GM19452 (cell line): ENCODE data around the gene TOMM5.

Experiments used
- ATAC-seq: cut with Tn5 transposase; IDR thresholded peaks from one replicate; pipeline ENCODE4 v1.9.1; 2021; ENCODE audit not compliant: unreplicated experiment

The TOMM5 gene

DNA sequence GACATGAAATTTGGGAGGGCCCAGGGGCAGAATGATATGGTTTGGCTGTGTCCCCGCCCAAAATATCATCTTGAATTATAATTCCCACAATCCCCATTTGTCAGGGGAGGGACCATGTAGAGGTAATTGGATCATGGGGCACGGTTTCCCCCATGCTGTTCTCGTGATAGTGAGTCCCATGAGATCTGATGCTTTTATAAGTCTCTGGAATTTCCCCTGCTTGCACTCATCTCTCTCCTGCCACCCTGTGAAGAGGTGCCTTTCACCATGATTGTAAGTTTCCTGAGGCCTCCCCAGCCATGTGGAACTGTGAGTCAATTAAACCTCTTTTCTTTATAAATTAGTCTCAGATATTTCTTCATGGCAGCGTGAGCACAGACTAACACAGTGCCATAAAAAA, 27.5 kb downstream of the TOMM5 start:
- no peak for ATAC-seq

DNA sequence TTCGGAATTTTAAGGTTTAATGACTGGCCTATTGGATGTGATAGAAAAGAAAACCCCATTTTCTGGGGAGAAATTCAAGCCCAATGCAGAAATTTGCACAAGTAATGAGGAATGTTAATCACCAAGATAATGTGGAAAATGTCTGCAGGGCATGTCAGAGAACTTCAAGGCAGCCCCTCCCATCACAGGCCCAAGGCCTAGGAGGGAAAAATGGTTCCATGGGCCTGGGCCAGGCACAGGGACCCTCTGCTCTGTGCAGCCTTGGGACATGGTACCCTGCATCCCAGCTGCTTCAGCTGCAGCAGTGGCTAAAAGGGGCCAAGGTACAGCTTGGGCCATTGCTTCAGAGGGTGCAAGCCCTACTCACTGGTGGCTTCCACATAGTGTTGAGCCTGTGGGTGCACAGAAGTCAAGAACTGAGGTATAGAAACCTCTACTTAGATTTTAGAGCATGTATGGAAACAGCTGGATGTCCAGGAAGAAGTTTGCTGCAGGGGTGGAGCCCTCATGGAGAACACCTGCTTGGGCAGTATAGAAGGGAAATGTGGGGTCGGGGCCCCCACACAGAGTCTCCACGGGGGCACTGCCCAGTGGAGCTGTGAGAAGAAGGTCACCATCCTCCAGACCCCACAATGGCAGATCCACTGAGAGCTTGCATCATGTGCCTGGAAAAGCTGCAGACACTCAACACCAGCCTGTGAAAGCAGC, 28.4 kb downstream of the TOMM5 start:
- no peak for ATAC-seq

DNA sequence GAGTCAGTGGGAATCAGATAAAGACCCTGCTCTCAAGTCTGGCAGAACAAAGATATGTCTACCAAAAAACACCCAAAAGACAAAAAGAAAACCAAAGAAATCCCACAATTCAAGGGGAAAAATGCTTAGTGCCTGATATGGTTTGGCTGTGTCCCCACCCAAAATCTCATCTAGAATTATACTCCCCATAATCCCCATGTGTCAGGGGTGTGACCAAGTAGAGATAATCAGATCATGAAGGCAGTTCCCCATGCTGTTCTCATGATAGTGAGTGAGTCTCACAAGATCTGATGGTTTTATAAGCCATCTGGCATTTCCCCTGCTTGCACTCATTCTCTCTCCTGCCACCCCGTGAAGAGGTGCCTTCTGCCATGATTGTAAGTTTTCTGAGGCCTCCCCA, 29.6 kb downstream of the TOMM5 start:
- no peak for ATAC-seq

DNA sequence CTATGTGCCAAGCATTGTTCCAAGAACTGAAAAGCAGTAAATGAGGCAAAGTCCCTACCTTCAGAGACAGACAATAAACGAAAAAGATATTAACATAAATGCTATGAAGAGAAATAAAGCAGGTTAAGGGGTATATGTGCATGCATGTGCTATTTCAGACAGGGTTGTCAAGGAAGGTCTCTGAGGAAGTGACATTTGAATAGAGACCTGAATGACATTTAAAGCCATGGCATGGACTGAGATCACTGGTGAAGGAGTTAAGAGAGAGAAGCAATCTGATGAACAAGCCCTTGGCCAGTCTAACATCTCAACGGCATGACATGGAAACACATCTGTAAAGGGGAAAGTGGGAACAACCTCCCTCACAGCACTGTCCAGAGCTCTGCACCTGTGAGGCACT, 30.7 kb downstream of the TOMM5 start:
- no peak for ATAC-seq

DNA sequence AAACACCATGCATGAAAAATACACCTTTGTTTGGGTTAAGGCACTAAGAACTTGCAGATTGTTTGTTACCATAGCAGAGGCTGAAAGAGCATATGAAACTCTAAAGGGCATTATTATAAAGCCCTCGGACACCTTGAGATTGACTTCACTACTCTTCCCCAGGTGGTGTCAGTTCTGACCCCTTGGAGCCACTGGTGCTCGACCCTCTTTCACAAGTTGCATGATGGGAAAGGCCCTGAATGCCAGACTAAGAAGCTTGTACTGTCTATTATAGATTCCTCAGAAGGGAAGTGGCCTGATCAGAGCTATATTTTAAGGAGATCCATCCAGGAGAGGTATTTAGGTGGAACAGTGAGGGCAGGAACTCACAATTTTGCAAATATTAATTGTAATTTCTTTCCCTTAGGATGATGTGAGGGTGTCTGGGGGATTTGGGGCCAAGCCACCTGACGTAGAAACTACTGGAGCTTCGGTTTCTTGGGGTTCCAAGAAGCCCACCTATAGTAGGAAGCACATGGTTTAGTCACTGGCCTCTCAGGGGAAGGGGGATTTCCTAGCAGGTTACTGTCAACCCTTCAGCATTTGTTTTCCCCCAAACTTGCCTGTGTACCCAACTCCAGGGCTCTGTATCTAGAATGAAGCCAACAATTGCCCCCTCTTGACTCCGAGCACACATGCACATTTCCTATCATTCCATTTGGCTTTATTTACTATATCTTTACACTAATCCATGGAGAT, 32.4 kb downstream of the TOMM5 start:
- ATAC-seq = no peak

DNA sequence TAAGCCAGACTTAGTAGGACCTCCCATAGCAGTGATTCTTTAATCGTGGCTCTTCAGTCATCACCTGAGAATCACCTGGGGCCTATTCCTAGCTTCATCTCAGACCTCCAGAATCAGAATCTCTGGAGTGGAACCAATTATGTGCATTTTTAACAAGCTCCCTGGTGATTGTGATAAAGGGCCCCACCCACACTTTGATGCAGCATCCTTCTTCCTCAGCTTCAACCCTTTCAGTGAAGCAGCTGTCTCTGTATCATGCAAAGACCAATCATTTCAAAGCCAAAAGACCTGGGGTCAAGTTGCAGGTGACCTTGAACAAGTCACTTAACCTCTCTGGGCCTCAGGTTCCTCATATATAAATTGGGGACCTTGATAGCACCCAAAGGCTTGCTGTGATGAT, 33.3 kb downstream of the TOMM5 start:
- no peak for ATAC-seq

DNA sequence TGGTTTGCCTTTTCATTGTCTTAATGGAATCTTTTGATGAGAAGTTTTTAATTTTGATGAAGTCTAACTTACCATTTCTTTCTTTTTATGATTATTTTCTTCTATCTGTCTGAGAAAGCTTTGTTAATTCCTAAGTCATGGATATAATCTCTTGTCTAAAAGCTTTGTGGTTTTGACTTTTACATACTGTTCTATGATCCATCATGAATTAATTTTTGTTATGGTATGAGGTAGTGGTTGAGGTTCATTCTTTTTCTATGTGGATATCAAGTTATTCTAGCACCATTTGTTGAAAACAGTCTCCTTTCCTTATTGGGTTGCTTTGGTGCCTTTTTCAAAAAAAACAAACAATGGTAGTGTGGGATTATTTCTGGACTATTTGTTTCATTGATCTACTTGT, 36.6 kb downstream of the TOMM5 start:
- ATAC-seq = no peak

DNA sequence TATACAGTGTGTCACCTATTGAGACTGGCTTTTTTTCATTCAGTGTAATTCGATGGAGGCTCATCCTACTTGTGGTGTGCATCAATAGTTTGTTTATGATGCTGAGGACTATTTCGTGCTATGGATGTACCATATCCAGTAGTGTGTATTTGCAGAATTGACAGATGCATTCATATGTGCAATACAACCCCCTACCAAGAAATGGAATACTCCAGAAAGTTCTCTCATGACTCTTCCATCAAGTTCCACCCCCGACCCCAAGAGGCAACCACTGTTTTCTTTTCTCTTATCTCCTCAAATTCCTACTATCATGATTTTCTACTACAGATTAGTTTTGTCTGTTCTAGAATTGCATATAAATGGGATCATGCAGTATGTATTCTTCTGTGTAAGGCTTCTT, 38.1 kb downstream of the TOMM5 start:
- no peak for ATAC-seq

DNA sequence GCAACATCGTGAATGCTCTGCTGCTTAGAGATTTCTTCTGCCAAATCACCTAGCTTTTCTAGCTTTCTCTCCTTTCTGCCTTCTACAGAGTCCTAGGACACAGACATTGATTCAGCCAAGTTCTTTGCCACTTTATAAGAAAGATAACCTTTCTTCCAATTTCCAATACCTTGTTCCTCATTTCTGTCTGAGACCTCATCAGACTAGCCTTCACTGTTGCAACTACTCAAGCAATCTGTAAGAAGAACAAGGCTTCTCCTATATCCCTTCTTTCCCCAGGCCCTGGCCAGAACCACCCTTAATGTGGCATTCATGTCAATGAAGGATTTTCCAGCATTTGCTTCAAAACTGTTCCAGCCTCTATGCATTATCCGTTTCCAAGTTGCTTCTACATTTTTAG, 40.5 kb downstream of the TOMM5 start:
- no peak for ATAC-seq

DNA sequence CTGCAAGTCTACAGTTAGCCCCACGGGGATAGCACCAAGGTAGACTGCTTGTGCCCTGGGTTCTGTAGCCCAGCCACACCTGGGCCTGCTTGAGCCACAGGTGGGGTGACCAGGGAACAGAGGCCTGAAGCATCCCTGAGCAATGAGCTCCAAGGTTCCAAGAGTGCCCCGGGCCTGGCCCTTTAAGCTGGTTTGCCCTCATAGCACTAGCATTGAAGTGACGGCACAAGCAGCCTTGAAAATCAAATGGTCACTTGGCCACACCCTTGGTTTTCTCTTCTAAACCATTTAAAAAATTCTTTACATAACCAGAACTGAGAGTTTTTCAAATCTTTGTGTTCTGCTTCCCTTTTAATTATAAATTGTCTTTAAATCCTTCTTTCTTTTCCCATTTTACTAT, 40.9 kb downstream of the TOMM5 start:
- ATAC-seq = no peak

DNA sequence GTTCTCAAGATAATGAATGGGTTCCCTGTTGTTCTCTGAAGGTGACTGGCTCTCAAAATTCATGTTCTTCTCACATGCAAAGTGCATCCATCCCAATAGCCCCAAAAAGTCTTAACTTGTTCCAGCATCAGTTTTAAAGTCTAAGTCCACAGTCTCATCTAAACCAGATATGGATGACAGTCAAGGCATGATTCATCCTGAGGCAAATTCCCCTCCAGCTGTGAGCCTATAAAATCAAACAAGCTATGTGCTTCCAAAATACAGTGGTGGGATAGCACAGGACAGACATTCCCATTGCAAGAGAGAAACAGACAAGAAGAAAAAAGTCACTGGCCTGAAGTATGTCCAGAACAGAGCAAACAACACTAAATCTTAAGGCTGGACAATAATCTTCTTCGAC, 41.6 kb downstream of the TOMM5 start:
- ATAC-seq = no peak

DNA sequence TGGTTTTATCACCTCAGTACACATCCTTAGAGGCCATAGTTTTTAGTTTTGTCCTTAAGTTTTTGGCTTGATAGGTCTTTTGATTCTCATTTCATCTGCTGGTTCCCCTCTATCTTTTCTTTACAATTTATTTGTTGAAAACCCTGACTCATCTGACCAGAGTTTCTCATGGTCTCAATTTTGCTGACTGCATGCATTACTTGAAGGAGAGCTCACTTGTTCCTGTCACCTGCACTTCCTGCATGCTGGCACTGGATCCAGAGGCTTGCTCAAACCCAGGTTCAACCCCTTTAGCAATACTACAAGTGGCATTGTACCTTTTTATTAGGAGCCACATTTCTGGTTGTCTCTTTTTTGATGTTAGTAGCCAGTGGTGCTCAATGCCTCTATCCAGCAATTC, 42.9 kb downstream of the TOMM5 start:
- ATAC-seq = no peak

DNA sequence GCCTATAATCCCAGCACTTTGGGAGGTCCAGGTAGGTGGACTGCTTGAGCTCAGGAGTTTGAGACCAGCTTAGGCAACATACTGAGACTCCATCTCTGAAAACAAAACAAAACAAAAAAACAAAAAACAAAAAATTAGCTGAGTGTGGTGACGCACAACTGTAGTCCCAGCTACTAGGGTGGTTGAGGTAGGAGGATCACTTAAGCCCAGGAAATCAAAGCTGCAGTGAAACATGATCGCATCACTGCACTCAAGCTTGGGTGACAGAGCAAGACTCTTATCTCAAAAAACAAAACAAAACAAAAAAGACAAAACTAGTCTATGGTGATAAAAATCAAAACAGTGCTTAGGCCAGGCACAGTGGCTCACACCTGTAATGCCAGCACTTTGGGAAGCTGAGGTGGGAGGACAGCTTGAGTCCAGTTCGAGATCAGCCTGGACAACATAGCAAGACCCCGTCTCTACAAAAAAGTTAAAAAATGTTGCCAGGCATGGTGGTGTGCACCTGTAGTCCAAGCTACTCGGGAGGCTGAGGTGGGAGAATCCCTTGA, 45.0 kb downstream of the TOMM5 start:
- ATAC-seq = no peak

DNA sequence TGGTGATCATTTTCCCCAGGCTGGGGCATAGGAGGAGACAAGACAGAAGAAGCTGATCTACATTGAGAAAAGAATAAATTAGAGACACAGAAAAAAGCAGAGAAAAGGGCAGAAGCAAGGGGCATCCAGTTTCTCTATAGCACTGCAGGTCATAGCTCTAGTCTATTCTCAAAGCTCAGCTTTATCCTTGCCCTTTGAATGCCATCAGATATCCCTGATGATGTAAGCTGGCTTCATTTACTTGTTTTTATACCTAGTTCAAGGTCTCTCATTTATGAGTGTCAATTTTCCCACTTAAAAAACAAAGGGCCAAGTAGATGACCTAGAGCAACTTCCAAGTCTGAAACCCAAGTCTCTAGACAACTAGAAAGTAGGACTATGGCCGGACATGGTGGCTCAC, 48.9 kb downstream of the TOMM5 start:
- no peak for ATAC-seq

DNA sequence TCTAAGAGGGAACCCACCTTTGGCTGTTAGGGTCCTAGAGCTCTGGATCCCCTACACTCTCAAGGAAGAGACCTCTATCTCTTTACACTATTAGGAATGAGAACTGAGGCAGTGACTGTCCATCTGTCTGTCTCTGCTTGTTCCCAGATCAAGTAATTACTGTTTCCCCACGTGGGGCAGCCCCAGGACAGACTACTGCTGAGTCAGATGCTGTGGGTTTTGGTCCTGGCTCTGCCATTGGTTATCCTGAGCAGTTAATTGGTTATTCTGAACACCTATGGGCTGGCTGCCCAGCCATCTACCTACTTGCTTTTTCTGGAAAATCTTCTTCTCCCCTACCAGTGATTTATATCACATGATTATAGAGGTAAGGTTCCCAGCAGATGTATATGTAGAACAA, 49.5 kb downstream of the TOMM5 start:
- ATAC-seq = no peak

DNA sequence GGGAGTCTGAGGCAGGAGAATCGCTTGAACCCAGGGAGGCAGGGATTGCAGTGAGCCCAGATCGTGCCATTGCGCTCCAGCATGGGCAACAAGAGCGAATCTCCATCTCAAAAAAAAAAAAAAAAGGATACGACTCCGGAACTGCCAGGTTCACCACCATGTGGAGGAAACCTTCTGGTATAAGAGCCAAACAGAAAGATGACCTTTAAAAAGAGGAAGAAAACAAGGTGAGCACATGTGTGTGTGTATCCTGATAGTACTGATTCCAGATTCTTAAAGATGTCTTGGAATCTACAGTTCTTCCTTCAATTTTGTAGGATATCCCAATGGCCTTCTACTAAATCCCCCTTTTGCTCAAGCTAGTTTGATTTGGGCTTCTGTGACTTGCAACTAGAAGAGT, 49.9 kb downstream of the TOMM5 start:
- no peak for ATAC-seq

DNA sequence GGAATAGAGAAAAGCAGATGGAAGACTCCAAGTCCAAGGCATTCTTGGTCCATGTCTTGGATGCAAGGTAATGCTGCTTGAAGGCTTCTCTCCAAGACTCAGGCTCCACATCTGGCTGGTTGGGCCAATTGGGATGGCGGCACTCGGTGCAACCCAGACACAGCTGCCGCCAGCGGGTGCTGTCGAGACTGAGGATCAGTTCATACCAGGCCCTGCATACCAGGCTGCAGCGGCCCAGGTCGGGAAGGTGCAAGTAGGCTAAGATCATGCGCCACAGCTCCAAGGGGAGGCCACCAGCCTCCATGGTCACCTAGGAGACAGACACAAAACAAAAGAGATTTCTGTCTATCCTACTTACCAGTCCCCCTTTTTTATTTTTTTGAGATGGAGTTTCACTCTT, 50.9 kb downstream of the TOMM5 start:
- no peak for ATAC-seq

DNA sequence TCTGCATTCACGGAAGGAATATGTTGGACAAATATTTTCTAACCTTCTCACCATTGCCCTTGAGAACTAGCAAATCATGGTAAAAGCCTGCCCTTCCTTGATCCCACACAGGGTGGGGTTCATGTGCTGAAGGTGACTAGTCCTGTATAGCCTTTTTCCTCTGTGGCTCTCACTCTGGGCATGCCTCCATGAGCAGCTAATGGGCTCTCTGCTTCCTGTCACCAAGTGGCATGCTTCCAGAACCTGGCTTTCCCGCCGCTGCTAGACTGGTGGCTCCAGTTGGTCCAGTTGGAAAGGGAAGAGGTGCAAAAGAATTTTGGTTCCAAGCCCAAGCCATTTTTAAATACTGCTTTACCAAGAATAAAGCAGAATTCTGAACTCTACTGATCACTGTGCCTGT, 51.8 kb downstream of the TOMM5 start:
- no peak for ATAC-seq

DNA sequence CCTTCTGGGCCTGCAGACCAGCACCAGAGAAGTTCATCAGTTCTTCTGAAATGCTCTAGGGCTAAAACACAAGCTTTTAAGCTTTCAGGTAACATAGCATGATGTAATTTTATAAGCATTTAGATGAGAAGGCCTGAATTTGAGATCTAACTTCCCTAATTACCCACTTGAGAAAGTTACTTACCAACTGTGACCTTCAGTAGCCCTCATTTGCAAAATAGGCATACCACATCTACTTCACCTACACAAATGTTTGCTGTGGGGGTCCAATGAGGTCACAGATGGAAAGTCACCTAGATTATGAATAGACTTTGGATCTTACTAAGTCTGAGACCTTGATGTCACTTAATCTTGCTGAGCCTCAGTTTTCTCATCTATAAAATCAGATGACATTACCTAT, 52.8 kb downstream of the TOMM5 start:
- ATAC-seq = no peak
